Transverse colon (tissue), 4 donors: ENCODE measurements around the gene AQR.

Experiments used
- CTCF ChIP-seq, 5 experiments: fragments of 200-600 bp in 3 of 5; fragments of 450-650 bp in 2 of 5; sonication (generic) in 3 of 5; IDR thresholded peaks; 1 replicate in 2 of 5; 2 replicates in 3 of 5; pipeline ENCODE4 v1.5.1; 2016 to 2017; ENCODE audit warnings: antibody characterized with exemption in 5 of 5, inconsistent platforms in 3 of 5, mild to moderate bottlenecking in 2 of 5, moderate library complexity in 1 of 5
- EP300 ChIP-seq: sonication (generic); formaldehyde crosslinking; IDR thresholded peaks from one replicate; pipeline ENCODE4 v1.6.1; 2017; ENCODE audit warnings: antibody characterized with exemption, low read depth
- POLR2A ChIP-seq: fragments of 450-650 bp; IDR thresholded peaks from one replicate; pipeline ENCODE4 v1.6.1; 2016; ENCODE audit warnings: antibody characterized with exemption, mild to moderate bottlenecking, moderate library complexity
- POLR2AphosphoS5 ChIP-seq, 3 donors: sonication (generic); formaldehyde crosslinking; IDR thresholded peaks; one replicate each; pipeline ENCODE4 v1.6.1; 2016; ENCODE audit warnings: antibody characterized with exemption in 3 of 3

GRCh38 chr15:34896183-34896582 lies 73.4 kb downstream of the AQR start:
- TF ChIP-seq POLR2A (no peak), EP300 (no peak), CTCF (IDR thresholded peaks at IDR 0.05) (no peak), POLR2AphosphoS5 (IDR thresholded peaks at IDR 0.05) (no peak)
